ENCODE data around the gene SLC9A9. TPM values are rescaled to one million over a fixed set of nuclear protein-coding genes. Genes with fewer than 3 reads are reported as not detected.

Gene SLC9A9
- total RNA-seq, 1 donor from 2014 or later, result 0.22 TPM

DNA sequence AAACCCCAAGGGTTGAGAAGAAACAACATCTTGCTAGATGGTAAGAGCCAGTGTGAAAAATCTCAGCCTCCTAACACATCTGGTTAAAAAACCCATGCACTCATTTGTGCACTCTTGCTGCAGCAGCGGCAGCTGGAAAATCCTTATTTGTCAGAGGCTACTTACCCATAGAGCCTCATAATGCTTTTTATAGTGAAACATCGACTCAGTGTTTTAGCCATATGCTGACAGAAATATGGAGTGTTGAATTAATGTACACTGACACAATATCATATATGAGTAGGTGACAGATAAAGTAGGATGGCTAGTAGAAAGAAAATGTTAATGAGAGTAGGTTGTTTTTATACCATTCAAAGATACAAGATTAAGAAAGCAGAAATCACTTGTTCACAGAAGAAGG lies 13.0 kb downstream of the SLC9A9 start:
- Histone ChIP-seq H2AFZ (replicated peaks) (no peak overlapping the region), H3K27me3 (no peaks in the 10 kb centered on the region), H3K27ac (no peak overlapping the region), H3K4me2 (no peak overlapping the region), H3K4me1 (no peaks in the 10 kb centered on the region), H3K4me3 (no peak overlapping the region), H3K9me3 (ENCODE audit: low read depth) (no peaks in the 10 kb centered on the region), H3F3A (ENCODE audit: low read depth) (no peaks in the 10 kb centered on the region), H3K36me3 (no peaks in the 10 kb centered on the region), H3K79me2 (ENCODE audit: low read depth) (no peaks in the 10 kb centered on the region), H4K20me1 (ENCODE audit: low read depth) (no peaks in the 10 kb centered on the region), H3K9ac (no peak overlapping the region)
- no peaks in the 10 kb centered on the region for H3K36me3 Mint-ChIP-seq
- H3K4me1 Mint-ChIP-seq, result no peaks in the 10 kb centered on the region
- no peak overlapping the region for H3K27ac Mint-ChIP-seq
- DNase-seq (ENCODE audit: low spot score), result no peak
- TF ChIP-seq, protein P1, sequence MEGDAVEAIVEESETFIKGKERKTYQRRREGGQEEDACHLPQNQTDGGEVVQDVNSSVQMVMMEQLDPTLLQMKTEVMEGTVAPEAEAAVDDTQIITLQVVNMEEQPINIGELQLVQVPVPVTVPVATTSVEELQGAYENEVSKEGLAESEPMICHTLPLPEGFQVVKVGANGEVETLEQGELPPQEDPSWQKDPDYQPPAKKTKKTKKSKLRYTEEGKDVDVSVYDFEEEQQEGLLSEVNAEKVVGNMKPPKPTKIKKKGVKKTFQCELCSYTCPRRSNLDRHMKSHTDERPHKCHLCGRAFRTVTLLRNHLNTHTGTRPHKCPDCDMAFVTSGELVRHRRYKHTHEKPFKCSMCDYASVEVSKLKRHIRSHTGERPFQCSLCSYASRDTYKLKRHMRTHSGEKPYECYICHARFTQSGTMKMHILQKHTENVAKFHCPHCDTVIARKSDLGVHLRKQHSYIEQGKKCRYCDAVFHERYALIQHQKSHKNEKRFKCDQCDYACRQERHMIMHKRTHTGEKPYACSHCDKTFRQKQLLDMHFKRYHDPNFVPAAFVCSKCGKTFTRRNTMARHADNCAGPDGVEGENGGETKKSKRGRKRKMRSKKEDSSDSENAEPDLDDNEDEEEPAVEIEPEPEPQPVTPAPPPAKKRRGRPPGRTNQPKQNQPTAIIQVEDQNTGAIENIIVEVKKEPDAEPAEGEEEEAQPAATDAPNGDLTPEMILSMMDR (IDR thresholded peaks at IDR 0.05), result no peak
- TF ChIP-seq EZH2phosphoT487 (IDR thresholded peaks at IDR 0.05) (no peak), EZH2 (IDR thresholded peaks at IDR 0.05) (no peak)
- no peaks in the 10 kb centered on the region for H3K9me3 Mint-ChIP-seq
- H3K4me3 Mint-ChIP-seq, result no peak overlapping the region
- H3K27me3 Mint-ChIP-seq (ENCODE audit: insufficient read depth, low read depth), result peaks cover 2% of the 10 kb centered on the region

DNA sequence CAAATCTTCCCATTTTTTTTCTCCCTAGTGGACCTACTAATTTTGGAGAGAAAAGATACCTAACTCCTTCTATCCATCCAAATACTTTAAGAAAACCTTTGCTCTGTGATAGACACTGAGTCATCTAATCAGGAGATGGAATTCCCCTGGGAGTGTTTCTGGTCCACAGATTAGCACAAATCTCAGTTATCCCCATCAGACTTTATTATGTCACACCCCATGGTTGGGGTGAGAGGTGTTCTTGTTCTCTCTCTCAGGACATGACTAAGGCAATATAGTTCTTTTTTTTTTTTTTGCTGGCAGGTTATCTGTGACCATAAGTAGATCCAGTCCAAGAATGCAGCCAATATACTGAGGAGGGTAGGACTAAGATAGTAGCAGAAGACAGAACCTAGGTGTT lies 15.8 kb downstream of the SLC9A9 start:
- Mint-ChIP-seq H3K27ac (no peak overlapping the region), H3K36me3 (no peaks in the 10 kb centered on the region), H3K4me1 (no peaks in the 10 kb centered on the region), H3K4me3 (no peak overlapping the region), H3K9me3 (no peaks in the 10 kb centered on the region), H3K27me3 (ENCODE audit: insufficient read depth, low read depth) (no peaks in the 10 kb centered on the region)
- Histone ChIP-seq H3K4me1 (no peaks in the 10 kb centered on the region), H3K79me2 (ENCODE audit: low read depth) (no peaks in the 10 kb centered on the region), H3K9ac (no peak overlapping the region), H3K9me3 (ENCODE audit: low read depth) (no peaks in the 10 kb centered on the region), H3K36me3 (no peaks in the 10 kb centered on the region), H3K27ac (no peak overlapping the region), H3K4me3 (no peak overlapping the region), H2AFZ (replicated peaks) (no peak overlapping the region), H3K27me3 (no peaks in the 10 kb centered on the region), H4K20me1 (ENCODE audit: low read depth) (no peaks in the 10 kb centered on the region), H3F3A (ENCODE audit: low read depth) (no peaks in the 10 kb centered on the region), H3K4me2 (no peak overlapping the region)
- DNase-seq (ENCODE audit: low spot score), result no peak
- TF ChIP-seq, protein P1 (IDR thresholded peaks at IDR 0.05), result no peak
- TF ChIP-seq EZH2phosphoT487 (IDR thresholded peaks at IDR 0.05), result no peak

DNA sequence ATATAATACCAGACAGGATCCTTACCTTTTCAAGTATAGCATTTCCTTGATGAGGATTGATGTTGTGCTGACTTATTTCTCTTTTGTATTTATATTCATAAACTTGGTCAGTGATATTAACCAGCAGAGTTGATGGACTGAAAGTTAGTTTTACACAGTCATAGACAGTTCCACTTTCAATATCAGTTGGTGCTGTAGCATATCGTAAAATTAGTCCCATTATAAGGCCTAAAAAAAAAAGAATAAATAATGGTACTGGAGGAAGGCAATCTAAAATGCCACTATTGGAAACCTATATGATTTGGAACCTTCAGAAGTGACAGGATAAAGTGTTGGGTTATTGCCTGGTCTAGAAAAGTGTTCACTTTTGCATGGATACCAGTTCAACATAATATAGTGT lies 16.3 kb downstream of the SLC9A9 start:
- H3F3A ChIP-seq (ENCODE audit: low read depth), result no peaks in the 10 kb centered on the region
- H2AFZ ChIP-seq (replicated peaks), result no peak overlapping the region
- H3K4me3 Mint-ChIP-seq, result no peak overlapping the region
- H3K79me2 ChIP-seq (ENCODE audit: low read depth), result no peaks in the 10 kb centered on the region
- H3K27ac Mint-ChIP-seq, result no peak overlapping the region
- H3K9me3 ChIP-seq (ENCODE audit: low read depth), result no peaks in the 10 kb centered on the region
- H3K4me2 ChIP-seq, result no peak overlapping the region
- H3K4me1 ChIP-seq, result no peaks in the 10 kb centered on the region
- no peak for DNase-seq (ENCODE audit: low spot score)
- H3K36me3 ChIP-seq, result no peaks in the 10 kb centered on the region
- no peaks in the 10 kb centered on the region for H3K27me3 Mint-ChIP-seq (ENCODE audit: insufficient read depth, low read depth)
- no peak overlapping the region for H3K9ac ChIP-seq
- no peaks in the 10 kb centered on the region for H3K36me3 Mint-ChIP-seq
- no peak overlapping the region for H3K4me3 ChIP-seq
- no peaks in the 10 kb centered on the region for H3K27me3 ChIP-seq
- H3K4me1 Mint-ChIP-seq, result no peaks in the 10 kb centered on the region
- no peak overlapping the region for H3K27ac ChIP-seq
- no peaks in the 10 kb centered on the region for H4K20me1 ChIP-seq (ENCODE audit: low read depth)
- H3K9me3 Mint-ChIP-seq, result no peaks in the 10 kb centered on the region
- TF ChIP-seq, protein P1 (IDR thresholded peaks at IDR 0.05), result no peak
- no peak for TF ChIP-seq EZH2 (IDR thresholded peaks at IDR 0.05)
- no peak for TF ChIP-seq EZH2phosphoT487 (IDR thresholded peaks at IDR 0.05)

DNA sequence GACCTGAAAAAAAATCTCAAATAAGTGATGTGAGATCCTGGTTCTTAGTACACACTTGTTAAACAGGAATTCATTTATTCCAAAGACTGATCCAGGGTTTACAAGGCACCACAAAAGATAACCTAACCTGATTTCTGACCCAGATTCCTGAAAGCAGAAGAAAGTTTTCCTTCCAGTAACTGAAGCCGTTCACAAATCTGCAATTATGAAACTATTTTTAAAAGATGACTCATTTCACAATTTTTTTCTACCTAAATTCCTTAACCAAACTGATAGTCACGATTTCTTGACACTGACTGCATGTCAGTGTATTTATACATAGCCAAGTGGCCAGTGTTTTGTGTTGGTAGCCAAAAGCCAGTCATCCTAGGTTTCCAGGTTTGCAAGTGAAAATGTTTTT lies 17.1 kb downstream of the SLC9A9 start:
- Histone ChIP-seq H4K20me1 (ENCODE audit: low read depth) (no peaks in the 10 kb centered on the region), H3K27ac (no peak overlapping the region), H3K4me1 (no peaks in the 10 kb centered on the region), H3K9me3 (ENCODE audit: low read depth) (no peaks in the 10 kb centered on the region), H3K4me2 (no peak overlapping the region), H2AFZ (replicated peaks) (no peak overlapping the region), H3K4me3 (no peak overlapping the region), H3K79me2 (ENCODE audit: low read depth) (no peaks in the 10 kb centered on the region), H3K27me3 (no peaks in the 10 kb centered on the region), H3K36me3 (no peaks in the 10 kb centered on the region), H3K9ac (no peak overlapping the region), H3F3A (ENCODE audit: low read depth) (no peaks in the 10 kb centered on the region)
- Mint-ChIP-seq H3K27ac (no peak overlapping the region), H3K9me3 (no peaks in the 10 kb centered on the region), H3K27me3 (ENCODE audit: insufficient read depth, low read depth) (no peaks in the 10 kb centered on the region), H3K4me1 (no peaks in the 10 kb centered on the region), H3K4me3 (no peak overlapping the region), H3K36me3 (no peaks in the 10 kb centered on the region)
- DNase-seq (ENCODE audit: low spot score), result no peak
- TF ChIP-seq EZH2phosphoT487 (IDR thresholded peaks at IDR 0.05) (no peak), EZH2 (IDR thresholded peaks at IDR 0.05) (no peak)
- TF ChIP-seq, protein P1 (IDR thresholded peaks at IDR 0.05), result no peak

Data from neural progenitor cell (in vitro differentiated cells).